ENCODE data around the gene NIPBL.

Gene NIPBL

DNA sequence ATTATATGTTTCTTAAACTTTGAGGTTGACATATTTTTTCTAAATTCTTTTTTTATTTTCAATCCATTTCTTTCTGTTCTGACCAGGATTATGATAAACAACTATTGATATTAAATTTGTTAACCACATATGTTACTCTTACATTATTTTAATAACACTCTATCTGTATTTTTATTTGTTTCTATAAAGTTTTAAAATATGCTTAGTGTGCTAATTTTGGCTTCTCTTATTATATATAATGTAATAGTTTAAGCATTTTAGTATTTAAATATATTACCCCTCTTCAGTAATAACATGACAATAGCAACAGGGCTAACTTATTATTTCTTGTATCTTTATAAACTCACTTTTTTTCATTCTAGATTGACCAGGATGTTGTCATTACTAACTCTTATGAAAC is 137.8 kb downstream of the NIPBL start:
- DNase-seq (ENCODE audit: low read depth in 2 of 2, low spot score in 1 of 2), result no peak

DNA sequence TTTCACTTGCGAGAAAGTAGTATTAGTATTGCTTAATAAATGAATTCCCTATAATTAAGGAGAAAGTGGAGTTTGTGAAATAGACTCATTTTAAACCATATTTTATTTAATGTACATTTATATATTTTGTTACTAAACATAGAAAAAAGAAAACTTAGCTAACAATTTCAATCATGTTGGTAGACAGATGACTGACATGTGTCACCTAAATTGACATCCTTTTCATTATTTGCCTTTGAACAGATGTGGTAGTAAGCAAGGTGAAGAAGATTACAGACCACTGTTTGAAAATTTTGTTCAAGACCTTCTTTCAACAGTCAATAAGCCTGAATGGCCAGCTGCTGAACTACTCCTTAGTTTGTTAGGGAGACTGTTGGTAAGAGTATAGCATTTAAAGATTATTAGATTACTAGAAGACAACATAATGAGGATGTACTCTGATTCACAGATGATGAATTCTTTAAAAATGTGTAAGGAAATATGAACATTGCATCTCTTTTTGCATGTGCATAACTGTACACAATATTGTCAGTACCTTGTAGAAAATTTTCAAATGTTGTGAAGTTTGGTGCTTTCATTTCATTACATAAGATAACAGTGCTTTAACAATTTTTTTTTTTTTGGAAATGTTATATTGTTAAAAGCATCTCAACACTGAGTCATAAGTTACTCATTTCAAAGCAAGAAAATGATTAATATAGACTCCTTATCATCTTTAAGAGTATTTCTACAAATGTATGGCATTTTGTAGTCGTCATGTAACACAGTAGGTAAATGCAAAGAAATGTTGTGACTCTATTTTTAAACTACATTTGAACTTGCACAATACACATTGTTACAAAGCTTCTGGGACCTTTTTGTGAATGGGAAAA is 139.5 kb downstream of the NIPBL start:
- no peak for DNase-seq (ENCODE audit: low read depth in 2 of 2, low spot score in 1 of 2)

DNA sequence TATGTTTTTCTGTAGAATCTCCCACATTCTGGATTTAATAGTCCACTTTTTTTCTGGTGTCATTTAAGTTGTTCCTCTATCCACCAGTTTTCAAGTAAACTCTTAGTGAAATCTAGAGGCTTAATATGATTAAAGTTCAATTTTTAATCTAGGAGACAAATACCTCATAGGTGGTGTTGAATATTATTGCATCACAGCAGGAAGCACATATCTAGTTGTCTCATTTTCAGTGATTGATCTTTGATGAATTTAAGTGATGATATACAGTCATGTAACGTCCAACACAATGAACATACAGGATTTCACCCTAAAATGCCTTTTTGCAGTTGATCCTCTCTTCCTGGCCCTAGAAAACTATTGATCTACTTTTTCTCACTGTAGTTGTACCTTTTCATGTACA is 152.3 kb downstream of the NIPBL start:
- DNase-seq (ENCODE audit: low read depth in 2 of 2, low spot score in 1 of 2), result no peak

DNA sequence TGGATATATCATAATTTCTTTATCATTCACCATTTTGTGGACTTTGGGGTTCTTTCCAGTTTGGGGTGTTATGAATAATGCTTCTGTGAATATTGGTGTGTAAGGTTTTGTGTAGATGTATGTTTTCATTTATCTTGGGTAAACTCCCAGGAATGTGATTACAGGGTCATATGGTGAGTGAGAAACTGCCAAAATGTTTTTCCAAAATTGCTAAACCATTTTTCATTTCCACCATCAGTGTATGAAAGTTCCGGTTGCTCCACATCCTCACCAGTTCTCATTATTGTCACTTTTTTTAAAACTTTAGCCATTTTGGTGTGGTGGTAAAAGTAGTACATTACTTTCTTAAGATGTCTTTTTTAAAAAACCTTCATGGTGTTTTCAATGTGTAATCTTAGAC is 152.9 kb downstream of the NIPBL start:
- DNase-seq (ENCODE audit: low read depth in 2 of 2, low spot score in 1 of 2), result no peak

DNA sequence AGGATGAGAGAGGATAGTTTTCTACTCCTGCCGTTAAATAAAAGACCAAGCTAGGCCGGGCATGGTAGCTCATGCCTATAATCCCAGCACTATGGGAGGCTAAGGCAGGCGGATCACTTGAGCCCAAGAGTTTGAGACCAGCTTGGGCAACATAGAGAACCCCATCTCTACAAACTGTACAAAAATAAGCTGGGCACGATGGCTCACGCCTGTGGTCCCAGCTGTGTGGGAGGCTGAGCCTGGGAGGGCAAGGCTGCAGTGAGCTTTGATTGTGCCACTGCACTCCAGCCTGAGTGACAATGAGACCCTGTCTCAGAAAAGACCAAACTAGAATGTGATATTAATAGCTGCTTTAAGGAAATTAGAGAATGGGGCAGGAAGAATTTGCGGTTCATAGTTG is 158.4 kb downstream of the NIPBL start:
- no peak for DNase-seq (ENCODE audit: low read depth in 2 of 2, low spot score in 1 of 2)

DNA sequence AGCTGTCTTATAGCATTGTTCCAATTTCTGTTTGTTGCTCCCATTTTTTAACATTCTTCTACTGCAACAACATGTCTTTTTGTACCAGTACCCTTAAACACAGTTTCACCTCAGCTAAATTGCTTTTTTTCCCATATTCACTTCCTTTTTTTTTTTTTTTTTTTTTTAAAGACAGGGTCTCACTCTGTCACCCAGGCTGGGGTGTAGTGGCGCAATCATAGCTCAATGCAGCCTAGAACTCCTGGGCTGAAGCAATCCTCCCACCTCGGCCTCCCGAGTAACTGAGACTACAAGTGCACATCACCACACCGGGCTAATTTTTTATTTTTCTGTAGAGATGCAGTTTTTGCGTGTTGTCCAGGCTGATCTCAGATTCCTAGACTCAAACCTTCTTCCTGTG is 161.3 kb downstream of the NIPBL start:
- DNase-seq (ENCODE audit: low read depth in 2 of 2, low spot score in 1 of 2), result no peak

DNA sequence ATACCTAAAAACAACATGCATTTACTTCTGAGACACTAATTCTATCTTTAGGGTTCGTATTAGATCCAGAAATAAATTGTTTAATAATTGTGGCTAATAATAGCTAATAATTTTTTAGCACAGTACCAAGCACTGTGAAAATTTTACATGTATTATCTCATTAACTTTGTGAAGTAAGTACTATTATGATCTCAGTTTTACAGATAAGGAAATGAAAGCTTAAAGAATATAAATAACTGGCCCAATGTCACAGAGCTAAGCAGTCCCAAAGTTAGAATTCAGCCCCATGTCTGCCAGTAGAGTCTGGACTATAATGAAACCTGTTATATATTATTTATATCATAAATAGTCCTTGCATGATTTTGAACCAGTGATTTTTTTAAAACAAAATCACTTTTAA is 163.3 kb downstream of the NIPBL start:
- no peak for DNase-seq (ENCODE audit: low read depth in 2 of 2, low spot score in 1 of 2)

DNA sequence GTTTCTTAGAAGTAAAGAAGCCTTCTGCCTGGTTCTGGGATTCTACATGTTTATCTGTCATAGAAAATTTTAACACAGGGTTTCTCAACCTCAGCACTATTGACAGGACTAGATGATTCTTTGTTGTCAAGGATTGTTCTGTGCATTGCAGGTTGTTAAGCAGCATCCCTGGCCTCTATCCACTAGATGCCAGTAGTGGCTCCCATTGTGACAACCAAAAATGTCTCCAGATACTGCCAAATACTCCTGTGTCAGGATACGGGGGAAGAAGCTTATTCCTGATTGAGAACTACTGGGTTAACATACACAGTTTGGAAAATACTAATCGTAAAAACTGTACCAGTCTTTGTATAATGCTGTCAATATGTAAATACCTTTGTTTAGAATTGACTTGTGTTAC is 167.1 kb downstream of the NIPBL start:
- DNase-seq (ENCODE audit: low read depth in 2 of 2, low spot score in 1 of 2), result no peak

DNA sequence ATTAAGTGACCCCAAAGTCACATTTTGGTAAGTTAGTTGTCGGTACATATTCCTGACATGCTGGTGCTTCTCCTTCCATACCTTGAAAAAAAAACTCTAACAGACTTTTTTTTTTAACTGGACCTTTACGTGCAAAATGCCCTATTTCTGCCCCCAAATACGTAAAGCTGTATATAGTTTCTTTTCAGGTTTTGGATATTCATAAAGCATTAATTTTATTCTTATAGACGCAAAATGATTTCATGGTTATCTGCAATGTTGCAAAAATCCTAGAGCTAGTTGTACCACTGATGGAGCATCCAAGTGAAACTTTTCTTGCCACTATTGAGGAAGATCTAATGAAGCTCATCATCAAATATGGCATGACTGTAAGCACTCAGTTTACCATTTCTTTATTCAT is 167.6 kb downstream of the NIPBL start:
- no peak for DNase-seq (ENCODE audit: low read depth in 2 of 2, low spot score in 1 of 2)

DNA sequence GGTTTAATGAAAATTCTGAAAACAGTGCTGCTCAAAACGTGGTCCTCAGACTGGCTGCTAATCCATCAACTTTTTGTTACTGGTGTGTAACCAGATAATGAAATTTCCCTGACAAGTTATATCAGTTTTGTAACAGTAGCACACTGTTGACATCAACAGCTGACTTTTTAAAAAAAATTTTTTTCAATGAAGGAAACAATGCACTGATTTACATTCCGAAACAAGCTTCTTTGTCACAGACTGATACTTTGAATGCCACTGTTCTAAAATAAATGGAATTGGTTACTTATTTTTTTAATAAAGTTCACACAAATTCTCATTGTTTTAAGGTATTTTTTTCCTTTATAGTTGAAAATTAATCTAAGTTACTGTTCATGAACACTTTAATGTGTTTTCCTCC is 169.1 kb downstream of the NIPBL start:
- DNase-seq (ENCODE audit: low read depth in 2 of 2, low spot score in 1 of 2), result no peak

DNA sequence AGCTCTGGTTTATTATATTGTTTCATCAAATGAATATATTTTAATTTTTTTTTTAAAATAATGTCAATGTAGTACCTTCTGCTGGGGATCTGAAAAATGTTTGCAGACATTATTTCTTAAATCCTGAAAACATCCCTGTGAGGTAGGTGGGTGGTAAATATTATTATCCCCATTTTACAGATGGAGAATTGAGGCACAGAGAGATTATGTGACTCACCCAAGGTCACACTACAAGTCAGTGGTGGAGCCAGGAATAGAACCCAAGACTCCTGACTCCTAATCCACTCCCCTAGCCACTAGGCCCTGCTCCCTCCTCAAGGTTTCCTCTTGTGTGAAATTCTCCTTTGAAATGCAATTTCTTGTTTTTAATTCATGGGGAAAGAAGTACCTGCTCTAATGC is 171.4 kb downstream of the NIPBL start:
- no peak for DNase-seq (ENCODE audit: low read depth in 2 of 2, low spot score in 1 of 2)

DNA sequence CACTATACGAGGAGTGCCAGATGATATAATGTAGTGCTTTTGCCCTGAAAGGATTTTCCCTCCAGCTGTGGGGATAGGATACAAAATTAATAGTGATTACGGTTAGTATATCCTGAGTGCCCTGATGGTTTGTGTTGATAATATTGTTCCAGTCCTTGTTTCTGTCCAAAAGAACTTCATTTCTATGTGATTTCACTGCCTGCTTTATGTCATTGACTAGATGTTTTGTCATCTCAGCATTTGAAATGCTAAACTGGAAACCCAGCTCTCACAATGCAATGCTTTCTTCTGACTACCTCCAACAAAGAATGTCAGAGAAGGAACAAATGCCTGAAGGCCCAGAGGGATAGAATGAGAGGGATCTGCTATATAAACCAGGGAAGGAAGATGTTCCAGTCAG is 177.8 kb downstream of the NIPBL start:
- no peak for DNase-seq (ENCODE audit: low read depth in 2 of 2, low spot score in 1 of 2)

DNA sequence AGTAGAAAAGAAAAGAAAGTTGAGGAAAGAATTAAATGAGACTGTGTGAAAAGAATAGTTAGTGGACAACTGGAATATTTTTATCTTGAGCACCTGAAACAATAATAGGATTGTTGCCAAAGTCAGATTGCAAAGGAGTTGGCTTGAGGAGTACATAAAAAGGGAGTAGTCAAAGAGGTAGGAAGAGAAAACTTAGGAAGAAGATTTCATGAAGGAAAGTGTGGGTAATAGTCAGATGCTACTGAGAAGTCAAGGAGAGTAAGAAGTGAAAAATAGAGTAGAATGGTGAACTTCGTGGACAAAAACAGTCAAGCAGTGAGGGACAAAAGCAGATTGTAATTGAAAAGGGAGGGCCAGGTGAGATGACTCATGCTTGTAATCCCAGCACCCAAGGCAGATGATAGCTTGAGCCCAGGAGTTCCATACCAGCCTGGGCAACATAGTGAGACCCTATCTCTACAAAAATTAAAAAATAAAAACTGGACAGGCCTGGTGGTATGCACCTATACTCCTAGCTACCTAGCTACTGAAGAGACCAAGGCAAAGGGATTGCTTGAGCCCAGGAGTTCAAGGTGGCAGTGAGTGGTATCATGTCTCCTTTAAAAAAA is 178.9 kb downstream of the NIPBL start:
- no peak for DNase-seq (ENCODE audit: low read depth in 2 of 2, low spot score in 1 of 2)

DNA sequence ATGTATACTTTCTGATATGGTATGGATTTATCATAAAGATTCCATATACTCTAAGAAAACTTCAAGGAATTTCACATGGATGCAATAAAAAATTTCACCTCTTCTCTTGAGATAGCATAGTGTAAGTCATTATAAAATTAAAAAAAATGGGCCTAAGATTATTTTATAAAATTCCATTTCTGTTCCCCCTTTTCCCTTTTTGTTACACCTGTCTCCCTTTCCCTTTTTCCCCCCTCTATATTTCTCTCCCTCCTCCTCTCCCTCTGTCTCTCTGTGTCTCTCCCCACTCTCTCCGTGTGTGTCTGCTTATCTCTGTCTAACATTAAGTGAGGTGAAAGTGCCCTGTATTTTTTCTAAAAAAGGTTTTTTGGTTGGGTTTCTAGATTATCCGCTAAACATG is 180.2 kb downstream of the NIPBL start:
- no peak for DNase-seq (ENCODE audit: low read depth in 2 of 2, low spot score in 1 of 2)

DNA sequence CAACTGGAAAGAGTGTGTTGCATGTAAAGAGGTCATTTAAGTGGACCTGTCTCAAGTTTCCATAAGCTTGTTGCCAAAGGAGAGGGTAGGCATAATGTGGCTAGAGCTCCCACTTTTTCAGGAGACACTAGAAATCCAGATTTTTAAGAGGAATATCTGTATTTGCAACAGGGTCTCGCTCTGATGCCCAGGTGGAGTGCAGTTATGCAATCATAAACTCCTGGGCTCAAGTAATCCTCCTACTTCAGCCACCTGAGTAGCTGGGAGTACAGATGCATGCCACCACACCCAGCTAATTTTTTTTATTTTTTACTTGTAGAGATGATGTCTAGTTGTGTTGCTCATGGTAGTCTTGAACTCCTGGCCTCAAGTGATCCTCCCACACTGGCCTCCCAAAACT is 183.5 kb downstream of the NIPBL start:
- DNase-seq (ENCODE audit: low read depth in 2 of 2, low spot score in 1 of 2), result no peak

DNA sequence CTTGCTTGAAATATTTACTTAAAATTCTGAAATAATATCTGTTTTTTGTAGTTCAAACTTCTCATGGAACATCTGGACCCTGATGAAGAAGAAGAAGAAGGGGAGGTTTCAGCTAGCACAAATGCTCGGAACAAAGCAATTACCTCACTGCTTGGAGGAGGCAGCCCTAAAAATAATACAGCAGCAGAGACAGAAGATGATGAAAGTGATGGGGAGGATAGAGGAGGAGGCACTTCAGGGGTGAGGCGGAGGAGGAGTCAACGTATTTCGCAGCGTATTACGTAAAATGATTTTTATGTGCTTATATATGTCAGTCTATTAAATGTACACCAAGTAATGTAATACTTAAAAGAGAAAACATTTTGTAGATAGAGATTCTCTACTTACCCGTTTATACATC is 187.2 kb downstream of the NIPBL start:
- no peak for DNase-seq (ENCODE audit: low read depth in 2 of 2, low spot score in 1 of 2)

DNA sequence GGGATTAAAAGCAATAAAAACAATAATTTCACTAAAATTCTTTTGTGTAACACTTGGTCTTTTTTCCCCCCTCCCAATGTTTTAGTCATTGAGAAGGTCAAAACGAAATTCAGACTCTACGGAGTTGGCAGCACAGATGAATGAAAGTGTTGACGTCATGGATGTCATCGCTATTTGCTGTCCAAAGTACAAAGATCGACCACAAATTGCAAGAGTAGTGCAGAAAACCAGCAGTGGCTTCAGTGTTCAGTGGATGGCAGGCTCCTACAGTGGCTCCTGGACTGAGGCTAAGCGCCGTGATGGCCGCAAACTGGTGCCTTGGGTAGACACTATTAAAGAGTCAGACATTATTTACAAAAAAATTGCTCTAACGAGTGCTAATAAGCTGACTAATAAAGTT is 187.9 kb downstream of the NIPBL start:
- DNase-seq (ENCODE audit: low read depth in 2 of 2, low spot score in 1 of 2), result no peak

DNA sequence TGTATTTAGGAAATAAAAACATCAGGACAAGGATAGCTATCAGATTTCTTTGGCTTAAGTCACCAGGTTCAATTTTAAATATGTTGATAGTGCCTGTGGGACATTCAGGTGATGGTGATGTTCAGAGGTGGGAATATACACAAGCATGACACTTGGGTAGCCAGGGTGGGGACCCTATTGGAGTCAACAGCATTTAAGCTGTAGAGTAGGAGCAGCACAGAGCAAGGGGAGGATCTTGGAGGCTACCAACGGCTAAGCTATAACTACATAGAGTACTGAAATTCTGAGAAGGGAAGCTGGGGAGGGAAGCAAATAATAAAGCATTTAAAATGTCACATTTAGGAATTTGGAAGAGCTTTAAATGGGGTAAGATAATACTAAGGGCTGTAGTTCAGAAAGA is 194.9 kb downstream of the NIPBL start:
- DNase-seq (ENCODE audit: low read depth in 2 of 2, low spot score in 1 of 2), result no peak

DNA sequence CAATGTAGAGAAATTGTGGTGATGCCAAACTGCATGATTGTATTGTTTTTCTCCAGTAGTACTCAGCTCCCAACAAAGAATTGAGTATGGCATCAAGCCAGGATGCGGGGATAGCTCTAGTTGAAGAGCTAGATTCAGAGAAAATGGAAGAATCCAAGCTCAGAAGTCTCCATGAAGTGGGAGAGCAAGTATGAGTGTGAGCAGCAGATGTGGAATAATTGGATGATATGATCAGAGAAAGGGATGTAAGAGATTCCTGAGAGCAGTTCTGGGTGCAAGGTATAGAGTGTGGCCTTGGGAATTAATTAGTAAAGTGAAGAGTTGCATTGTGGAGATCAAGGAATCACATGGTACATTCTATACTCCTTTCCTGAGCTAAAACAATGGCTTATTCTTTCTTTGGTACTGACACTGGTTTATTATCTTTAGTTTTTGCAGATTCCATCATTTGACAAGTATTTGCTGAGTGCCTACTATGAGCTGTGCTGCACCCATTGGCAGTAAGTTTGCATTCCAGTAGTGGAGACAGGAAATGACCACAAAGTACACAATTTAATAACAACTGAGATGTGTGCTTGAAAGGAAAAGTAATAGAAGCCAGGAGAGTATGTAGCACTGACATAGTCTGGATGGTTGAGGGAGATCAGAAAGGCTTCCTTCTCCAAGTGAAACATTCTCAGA is 195.5 kb downstream of the NIPBL start:
- no peak for DNase-seq (ENCODE audit: low read depth in 2 of 2, low spot score in 1 of 2)

DNA sequence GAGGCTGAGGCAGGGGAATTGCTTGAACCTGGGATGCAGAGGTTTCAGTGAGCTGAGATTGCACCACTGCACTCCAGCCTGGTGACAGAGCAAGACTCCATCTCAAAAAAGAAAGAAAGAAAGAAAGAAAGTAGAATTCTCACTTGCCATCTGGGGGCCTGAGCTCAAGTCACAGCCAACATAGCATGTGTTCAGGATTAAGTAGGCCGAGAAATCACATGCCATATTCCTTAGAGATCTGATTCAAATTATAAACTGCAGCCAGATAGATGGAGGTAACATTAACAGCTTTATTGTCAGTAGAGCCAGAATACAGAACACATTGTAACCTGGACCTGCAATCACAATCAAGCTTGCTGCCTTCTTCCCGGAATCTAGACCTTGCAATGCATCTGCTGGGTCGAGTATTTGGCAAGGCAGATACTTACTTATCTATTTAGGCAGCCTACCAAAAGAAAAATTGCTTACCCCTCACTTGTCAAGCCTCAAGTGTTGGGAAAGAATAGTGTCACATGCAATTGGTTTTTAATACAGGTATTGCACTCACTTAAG is 198.9 kb downstream of the NIPBL start:
- DNase-seq (ENCODE audit: low read depth in 2 of 2, low spot score in 1 of 2), result no peak

DNA sequence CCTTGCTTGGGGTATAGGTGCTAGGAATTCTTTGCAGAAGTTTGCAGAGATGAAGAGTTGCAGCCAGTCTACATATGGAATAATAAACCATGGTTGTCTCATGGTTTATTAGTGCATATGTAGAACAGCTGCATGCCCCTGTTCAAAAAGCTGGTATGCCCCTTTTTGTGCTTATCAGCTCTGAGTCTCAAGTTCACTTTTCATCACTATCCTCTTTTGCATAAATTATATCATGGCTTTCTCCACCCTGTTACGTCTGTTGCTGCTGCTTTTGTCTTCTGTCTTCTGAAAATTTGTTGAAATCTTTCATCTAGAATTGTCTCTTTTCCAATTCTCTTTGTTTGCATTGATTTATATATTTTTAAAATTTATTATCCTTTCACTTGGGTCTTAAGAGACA is 200.6 kb downstream of the NIPBL start:
- DNase-seq (ENCODE audit: low read depth in 2 of 2, low spot score in 1 of 2), result no peak

DNA sequence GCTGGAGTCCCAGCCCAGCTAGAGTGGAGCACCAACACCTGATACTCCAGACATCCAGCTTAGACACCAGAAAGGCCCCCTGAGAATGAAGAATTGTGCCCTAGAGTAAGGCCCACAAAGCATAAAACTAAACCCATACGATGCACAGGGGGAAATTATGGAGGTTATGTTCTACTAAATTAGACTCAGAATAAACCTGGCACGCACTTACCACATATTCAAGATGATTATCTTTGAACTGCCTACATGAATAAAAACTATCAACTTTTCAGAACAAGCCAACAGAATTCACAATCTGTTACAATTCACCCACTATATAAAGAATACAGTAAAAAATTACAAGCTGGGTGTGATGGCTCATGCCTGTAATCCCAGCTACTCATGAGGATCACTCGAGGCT is 204.1 kb downstream of the NIPBL start:
- no peak for DNase-seq (ENCODE audit: low read depth in 2 of 2, low spot score in 1 of 2)
